PFSK-1 (cell line): ENCODE measurements around the gene FYB2.

Experiments used
- FOXP2 ChIP-seq: optimal IDR thresholded peaks from 2 replicates; pipeline ENCODE3; 2011; ENCODE audit warnings: borderline replicate concordance, control low read depth, inconsistent platforms; ENCODE audit not compliant: insufficient read depth; ENCODE audit errors: extremely low read length, extremely low read depth
- POLR2AphosphoS5 ChIP-seq: IDR thresholded peaks from 2 replicates; pipeline ENCODE4 v1.6.1; 2012; ENCODE audit warnings: low read depth, mild to moderate bottlenecking, control low read depth, low read length, moderate library complexity
- SIN3A ChIP-seq: IDR thresholded peaks from 2 replicates; pipeline ENCODE4 v1.6.1; 2012; ENCODE audit warnings: mild to moderate bottlenecking, low read length, moderate library complexity, borderline replicate concordance; ENCODE audit not compliant: insufficient read depth
- TAF1 ChIP-seq: IDR thresholded peaks from 2 replicates; pipeline ENCODE4 v1.6.1; 2012; ENCODE audit warnings: low read length, control low read depth, borderline replicate concordance; ENCODE audit not compliant: insufficient read depth
- TF ChIP-seq, protein P1 (sequence below), 2 experiments: IDR thresholded peaks; 2 replicates each; pipeline versions ENCODE4 v1.6.1 to v1.8.0; 2011 to 2012; ENCODE audit warnings: low read depth in 2 of 2, low read length in 2 of 2, control low read depth in 1 of 2, inconsistent platforms in 1 of 2, mild to moderate bottlenecking in 1 of 2, moderate library complexity in 1 of 2; ENCODE audit not compliant: insufficient read depth in 1 of 2

FYB2 gene

DNA sequence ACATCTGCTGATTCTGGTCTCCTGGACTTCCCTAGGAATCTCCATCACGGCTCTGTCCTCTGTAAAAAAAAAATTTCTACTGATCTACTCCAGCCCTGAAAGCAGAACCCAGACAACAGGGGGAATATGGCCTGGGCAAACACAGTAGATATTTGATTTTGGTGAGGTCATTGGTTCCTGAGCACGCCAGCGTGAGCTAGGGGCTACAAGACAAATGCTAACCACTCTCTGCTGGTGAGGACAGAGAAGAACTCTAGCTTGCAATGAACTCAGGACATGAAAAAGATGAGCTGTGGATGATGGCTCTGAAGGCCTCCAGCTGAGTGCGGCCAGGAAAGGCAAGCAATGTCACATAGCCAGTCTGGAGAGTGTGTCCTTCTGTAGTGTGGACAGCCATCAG is 17.2 kb upstream of the FYB2 start:
- TF ChIP-seq TAF1 = no peak
- no peak for TF ChIP-seq POLR2AphosphoS5
- no peak for TF ChIP-seq SIN3A
- TF ChIP-seq FOXP2 = no peak
- TF ChIP-seq, protein P1, sequence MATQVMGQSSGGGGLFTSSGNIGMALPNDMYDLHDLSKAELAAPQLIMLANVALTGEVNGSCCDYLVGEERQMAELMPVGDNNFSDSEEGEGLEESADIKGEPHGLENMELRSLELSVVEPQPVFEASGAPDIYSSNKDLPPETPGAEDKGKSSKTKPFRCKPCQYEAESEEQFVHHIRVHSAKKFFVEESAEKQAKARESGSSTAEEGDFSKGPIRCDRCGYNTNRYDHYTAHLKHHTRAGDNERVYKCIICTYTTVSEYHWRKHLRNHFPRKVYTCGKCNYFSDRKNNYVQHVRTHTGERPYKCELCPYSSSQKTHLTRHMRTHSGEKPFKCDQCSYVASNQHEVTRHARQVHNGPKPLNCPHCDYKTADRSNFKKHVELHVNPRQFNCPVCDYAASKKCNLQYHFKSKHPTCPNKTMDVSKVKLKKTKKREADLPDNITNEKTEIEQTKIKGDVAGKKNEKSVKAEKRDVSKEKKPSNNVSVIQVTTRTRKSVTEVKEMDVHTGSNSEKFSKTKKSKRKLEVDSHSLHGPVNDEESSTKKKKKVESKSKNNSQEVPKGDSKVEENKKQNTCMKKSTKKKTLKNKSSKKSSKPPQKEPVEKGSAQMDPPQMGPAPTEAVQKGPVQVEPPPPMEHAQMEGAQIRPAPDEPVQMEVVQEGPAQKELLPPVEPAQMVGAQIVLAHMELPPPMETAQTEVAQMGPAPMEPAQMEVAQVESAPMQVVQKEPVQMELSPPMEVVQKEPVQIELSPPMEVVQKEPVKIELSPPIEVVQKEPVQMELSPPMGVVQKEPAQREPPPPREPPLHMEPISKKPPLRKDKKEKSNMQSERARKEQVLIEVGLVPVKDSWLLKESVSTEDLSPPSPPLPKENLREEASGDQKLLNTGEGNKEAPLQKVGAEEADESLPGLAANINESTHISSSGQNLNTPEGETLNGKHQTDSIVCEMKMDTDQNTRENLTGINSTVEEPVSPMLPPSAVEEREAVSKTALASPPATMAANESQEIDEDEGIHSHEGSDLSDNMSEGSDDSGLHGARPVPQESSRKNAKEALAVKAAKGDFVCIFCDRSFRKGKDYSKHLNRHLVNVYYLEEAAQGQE (IDR thresholded peaks at IDR 0.05; ENCODE audit: insufficient read depth in 1 of 2, low read depth in 2 of 2, low read length in 2 of 2) = no peak

DNA sequence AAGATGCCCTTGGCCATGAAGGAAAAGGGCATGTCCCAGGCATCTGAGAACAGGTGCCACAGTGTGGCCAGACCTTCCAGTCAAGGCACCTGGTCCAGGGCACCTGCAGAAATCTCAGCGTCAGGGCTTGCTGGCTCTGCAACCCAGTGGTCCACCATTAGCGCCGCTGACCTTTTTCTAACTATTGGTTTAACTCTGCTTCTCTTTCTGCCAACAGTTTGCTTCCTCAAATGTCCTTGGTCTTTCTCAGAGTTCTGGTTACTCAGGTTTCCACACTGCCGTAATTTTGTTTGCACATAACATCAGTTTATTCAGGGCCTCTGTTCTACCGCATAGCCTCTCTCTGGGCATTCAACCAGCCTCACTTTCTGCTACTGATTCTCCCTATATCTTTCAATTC is 16.5 kb upstream of the FYB2 start:
- TF ChIP-seq POLR2AphosphoS5 = no peak
- TF ChIP-seq SIN3A = no peak
- no peak for TF ChIP-seq FOXP2
- TF ChIP-seq TAF1 = no peak
- TF ChIP-seq, protein P1 (IDR thresholded peaks at IDR 0.05; ENCODE audit: insufficient read depth in 1 of 2, low read depth in 2 of 2, low read length in 2 of 2) = no peak

- TF ChIP-seq FOXP2 (no peak), TAF1 (no peak), SIN3A (no peak), POLR2AphosphoS5 (no peak)
- TF ChIP-seq, protein P1 (IDR thresholded peaks at IDR 0.05; ENCODE audit: insufficient read depth in 1 of 2, low read depth in 2 of 2, low read length in 2 of 2) = no peak
Measured at GRCh38 chr1:56834137-56834900, 15.1 kb upstream of the FYB2 start.

- no peak for TF ChIP-seq TAF1
- no peak for TF ChIP-seq FOXP2
- TF ChIP-seq POLR2AphosphoS5 = no peak
- TF ChIP-seq SIN3A = no peak
- TF ChIP-seq, protein P1 (IDR thresholded peaks at IDR 0.05; ENCODE audit: insufficient read depth in 1 of 2, low read depth in 2 of 2, low read length in 2 of 2) = no peak
Measured at GRCh38 chr1:56833088-56833487, 13.9 kb upstream of the FYB2 start.
